H9 (cell line): Measurements from ENCODE around the gene CAMKK1. TPM values are rescaled to one million over a fixed set of nuclear protein-coding genes. Genes with fewer than 3 reads are reported as not detected.
A peak's percentile ranks its signal among the peaks of the same experiment; 100 is the strongest.

Experiments used
- DNase-seq: peaks from one replicate; pipeline ENCODE4 v3.0.0-alpha.2; 2017
- H2AFZ ChIP-seq: one replicate; pipeline ENCODE4 v1.6.1; 2013; ENCODE audit warnings: mild to moderate bottlenecking, low read length, control low read depth, moderate library complexity
- H2AK5ac ChIP-seq: 2 replicates; pipeline ENCODE4 v1.6.1; 2013; ENCODE audit warnings: low read length, control low read depth, mixed read lengths; ENCODE audit not compliant: insufficient read length
- H2BK120ac ChIP-seq: one replicate; pipeline ENCODE4 v1.6.1; 2013; ENCODE audit warnings: low read depth, mild to moderate bottlenecking, low read length, control low read depth, inconsistent platforms; ENCODE audit not compliant: poor library complexity, severe bottlenecking
- H2BK12ac ChIP-seq: 2 replicates; pipeline ENCODE4 v1.6.1; 2013; ENCODE audit warnings: low read length, control low read depth, mixed read lengths, low read depth; ENCODE audit not compliant: insufficient read length
- H2BK15ac ChIP-seq: 2 replicates; pipeline ENCODE4 v1.6.1; 2013; ENCODE audit warnings: low read depth, low read length, control low read depth
- H2BK20ac ChIP-seq: one replicate; pipeline ENCODE4 v1.6.1; 2013; ENCODE audit warnings: low read depth, mild to moderate bottlenecking, low read length, control low read depth, inconsistent platforms; ENCODE audit not compliant: poor library complexity, severe bottlenecking
- H2BK5ac ChIP-seq: 2 replicates; pipeline ENCODE4 v1.6.1; 2013; ENCODE audit warnings: low read length, control low read depth, mixed read lengths; ENCODE audit not compliant: insufficient read length
- H3K14ac ChIP-seq: 2 replicates; pipeline ENCODE4 v1.6.1; 2013; ENCODE audit warnings: low read length, control low read depth; ENCODE audit not compliant: insufficient read depth
- H3K18ac ChIP-seq: 2 replicates; pipeline ENCODE4 v1.6.1; 2013; ENCODE audit warnings: low read depth, mild to moderate bottlenecking, mixed read lengths, low read length, control low read depth; ENCODE audit not compliant: insufficient read length
- H3K23ac ChIP-seq: 2 replicates; pipeline ENCODE4 v1.6.1; 2013; ENCODE audit warnings: low read length, control low read depth, mixed read lengths, low read depth; ENCODE audit not compliant: insufficient read length
- H3K23me2 ChIP-seq: 2 replicates; pipeline ENCODE4 v1.6.1; 2013; ENCODE audit warnings: low read depth, mild to moderate bottlenecking, mixed read lengths, low read length, control low read depth; ENCODE audit not compliant: insufficient read length, poor library complexity, severe bottlenecking
- H3K27ac ChIP-seq: 2 replicates; pipeline ENCODE4 v1.5.1; 2013; ENCODE audit warnings: low read length, control low read depth, mixed read lengths, low read depth; ENCODE audit not compliant: insufficient read length
- H3K27me3 ChIP-seq: 2 replicates; pipeline ENCODE4 v1.6.1; 2013; ENCODE audit warnings: low read length, control low read depth, inconsistent platforms; ENCODE audit not compliant: insufficient read depth
- H3K4ac ChIP-seq: 2 replicates; pipeline ENCODE4 v1.6.1; 2013; ENCODE audit warnings: low read depth, mild to moderate bottlenecking, control low read depth, inconsistent platforms, low read length, moderate library complexity
- H3K4me1 ChIP-seq: 2 replicates; pipeline ENCODE4 v1.6.1; 2013; ENCODE audit warnings: low read length, control low read depth, inconsistent platforms; ENCODE audit not compliant: insufficient read depth
- H3K4me2 ChIP-seq: 2 replicates; pipeline ENCODE4 v1.6.1; 2013; ENCODE audit warnings: low read length, control low read depth, mixed read lengths; ENCODE audit not compliant: insufficient read length, insufficient read depth
- H3K56ac ChIP-seq: 2 replicates; pipeline ENCODE4 v1.6.1; 2013; ENCODE audit warnings: low read depth, mild to moderate bottlenecking, mixed read lengths, low read length, control low read depth; ENCODE audit not compliant: insufficient read length
- H3K79me1 ChIP-seq: 2 replicates; pipeline ENCODE4 v1.6.1; 2013; ENCODE audit warnings: low read depth, mild to moderate bottlenecking, moderate library complexity, low read length, control low read depth, inconsistent platforms; ENCODE audit not compliant: insufficient read depth, poor library complexity, severe bottlenecking
- H3K79me2 ChIP-seq: 2 replicates; pipeline ENCODE4 v1.6.1; 2013; ENCODE audit warnings: low read length, control low read depth, inconsistent platforms; ENCODE audit not compliant: insufficient read depth
- H3K9ac ChIP-seq: 2 replicates; pipeline ENCODE4 v1.6.1; 2013; ENCODE audit warnings: low read length, control low read depth, mixed read lengths; ENCODE audit not compliant: insufficient read length; ENCODE audit errors: extremely low read depth
- H3K9me3 ChIP-seq: one replicate; pipeline ENCODE4 v1.6.1; 2013; ENCODE audit warnings: low read depth, low read length, inconsistent platforms; ENCODE audit not compliant: control insufficient read depth
- H3T11ph ChIP-seq: one replicate; pipeline ENCODE4 v1.6.1; 2013; ENCODE audit warnings: mild to moderate bottlenecking, low read length, control low read depth, inconsistent platforms
- H4K20me1 ChIP-seq: one replicate; pipeline ENCODE4 v1.6.1; 2013; ENCODE audit not compliant: control insufficient read depth, insufficient read length, insufficient read depth
- H4K5ac ChIP-seq: 2 replicates; pipeline ENCODE4 v1.6.1; 2013; ENCODE audit warnings: low read depth, mild to moderate bottlenecking, mixed read lengths, low read length, control low read depth; ENCODE audit not compliant: insufficient read length
- H4K8ac ChIP-seq: replicated peaks from 2 replicates; pipeline ENCODE4 v1.6.1; 2013; ENCODE audit warnings: low read length, control low read depth, mixed read lengths, low read depth; ENCODE audit not compliant: insufficient read length
- H4K91ac ChIP-seq: 2 replicates; pipeline ENCODE4 v1.6.1; 2013; ENCODE audit warnings: low read depth, mild to moderate bottlenecking, moderate library complexity, mixed read lengths, low read length, control low read depth; ENCODE audit not compliant: insufficient read length
- H3K27ac Mint-ChIP-seq, 3 experiments: 2 replicates in 2 of 3; 3 replicates in 1 of 3; pipeline ENCODE4 v1.8.0; 2020 to 2021; ENCODE audit warnings: mixed read lengths in 3 of 3, mild to moderate bottlenecking in 1 of 3, moderate library complexity in 1 of 3
- H3K27me3 Mint-ChIP-seq: 2 replicates; pipeline ENCODE4 v1.8.0; 2021; ENCODE audit warnings: low read depth, mild to moderate bottlenecking, moderate library complexity, mixed read lengths
- H3K36me3 Mint-ChIP-seq, 3 experiments: 2 replicates in 2 of 3; 3 replicates in 1 of 3; pipeline ENCODE4 v1.8.0; 2020 to 2021; ENCODE audit warnings: low read depth in 3 of 3, mixed read lengths in 3 of 3; ENCODE audit not compliant: insufficient read depth in 1 of 3
- H3K4me1 Mint-ChIP-seq, 2 experiments: 2 replicates each; pipeline ENCODE4 v1.8.0; 2020; ENCODE audit warnings: mixed read lengths in 2 of 2
- H3K4me3 Mint-ChIP-seq, 2 experiments: 2 replicates in 1 of 2; 3 replicates in 1 of 2; pipeline ENCODE4 v1.8.0; 2020 to 2021; ENCODE audit warnings: mild to moderate bottlenecking in 2 of 2, mixed read lengths in 2 of 2, moderate library complexity in 1 of 2
- H3K9me3 Mint-ChIP-seq, 2 experiments: 2 replicates in 1 of 2; 3 replicates in 1 of 2; pipeline ENCODE4 v1.8.0; 2020; ENCODE audit warnings: mild to moderate bottlenecking in 2 of 2, mixed read lengths in 2 of 2, moderate library complexity in 1 of 2
- CTCF ChIP-seq: fragments of 200-600 bp; sonication (generic); conservative IDR thresholded peaks from 3 replicates; pipeline ENCODE4 v1.8.0; 2021; ENCODE audit warnings: antibody characterized with exemption, mild to moderate bottlenecking
- WGBS: extraction: QIAGEN DNeasy Blood & Tissue Kit; methylation state at CpG from one replicate; pipeline ENCODE4 v1.1.7; 2013; ENCODE audit warnings: missing lambda C conversion rate, low lambda C conversion rate, mixed read lengths; ENCODE audit not compliant: insufficient read length; ENCODE audit errors: extremely low coverage; 5-methylcytosine and 5-hydroxymethylcytosine counted together
- total RNA-seq: library from RNA; stranded (reverse); gene quantifications from 2 replicates; pipeline ENCODE4 v1.2.1, GENCODE V29; 2021

The CAMKK1 gene
- total RNA-seq, 1 experiment from 2014 or later: 6.7 TPM

- Histone ChIP-seq H3T11ph (no peak overlapping the region), H2BK15ac (no peak overlapping the region), H3K4me2 (no peak overlapping the region), H3K23ac (no peak overlapping the region), H4K8ac (no peak overlapping the region), H2BK120ac (no peak overlapping the region), H3K9ac (no peak overlapping the region), H4K91ac (no peak overlapping the region), H2AK5ac (no peak overlapping the region), H3K56ac (no peak overlapping the region), H4K5ac (no peak overlapping the region), H4K20me1 (no peaks in the 10 kb centered on the region), H3K27me3 (no peaks in the 10 kb centered on the region), H3K4ac (no peak overlapping the region), H3K18ac (no peak overlapping the region), H3K14ac (no peak overlapping the region), H3K27ac (no peak overlapping the region), H3K23me2 (no peaks in the 10 kb centered on the region), H3K9me3 (no peaks in the 10 kb centered on the region), H3K4me1 (no peaks in the 10 kb centered on the region), H2BK5ac (no peak overlapping the region), H2BK12ac (no peak overlapping the region), H3K79me1 (no peaks in the 10 kb centered on the region), H2AFZ (no peak overlapping the region), H3K79me2 (no peaks in the 10 kb centered on the region), H2BK20ac (no peak overlapping the region)
- DNase-seq: no peak
- H3K9me3 Mint-ChIP-seq: no peaks in the 10 kb centered on the region
- no peak overlapping the region for H3K4me3 Mint-ChIP-seq
- H3K36me3 Mint-ChIP-seq: peaks cover 32 to 84% (median 77%) of the 10 kb centered on the region in 3 experiments; a peak in 6 of 7 replicates
- no peaks in the 10 kb centered on the region for H3K4me1 Mint-ChIP-seq
- no CpG with 5 or more reads among the region's 7 CpGs for WGBS
- H3K27me3 Mint-ChIP-seq: no peaks in the 10 kb centered on the region
- 0 out of 3 replicates have a peak, but pooled peaks have one; percentile 18 for TF ChIP-seq CTCF
- H3K27ac Mint-ChIP-seq: no peak overlapping the region
Observed at GRCh38 chr17:3815925-3816324, 76.9 kb downstream of the CAMKK1 start.
